H1 (cell line): ENCODE measurements around the gene CALCOCO2. TPM values are rescaled to one million over a fixed set of nuclear protein-coding genes. Genes with fewer than 3 reads are reported as not detected.

Experiments used
- CTCF ChIA-PET: fragments of 300-600 bp; sonication (Branson Sonifier 250); formaldehyde crosslinking; loops from one replicate; lab custom pipeline; 2021; ENCODE audit not compliant: partially characterized antibody; lab: Charles Lee
- POLR2A ChIA-PET: fragments of 300-600 bp; sonication (Branson Sonifier 250); formaldehyde crosslinking; loops from one replicate; lab custom pipeline; 2021; ENCODE audit warnings: inconsistent platforms; ENCODE audit not compliant: partially characterized antibody; lab: Charles Lee
- DNase-seq, 2 experiments: peaks; one replicate each; pipeline versions ENCODE4 v3.0.0 to v3.0.0-alpha.2; 2010 to 2022; ENCODE audit warnings: low spot score in 2 of 2, low read depth in 1 of 2, mixed read lengths in 1 of 2
- FAIRE-seq: peaks from 2 replicates; lab custom pipeline; 2011; peaks lifted over from hg19 to GRCh38; lab: Jason Lieb, UNC
- H2AFZ ChIP-seq: 2 replicates; pipeline ENCODE4 v1.8.1; 2012; ENCODE audit warnings: low read length, inconsistent platforms
- H2AK5ac ChIP-seq: 2 replicates; pipeline ENCODE4 v1.6.1; 2013; ENCODE audit warnings: low read depth, low read length
- H2BK120ac ChIP-seq: replicated peaks from 2 replicates; pipeline ENCODE3; 2013; ENCODE audit warnings: low read depth, low read length, inconsistent platforms
- H2BK12ac ChIP-seq: 2 replicates; pipeline ENCODE4 v1.6.1; 2013; ENCODE audit warnings: low read depth, low read length
- H2BK15ac ChIP-seq: 2 replicates; pipeline ENCODE4 v1.6.1; 2013; ENCODE audit warnings: low read length
- H2BK20ac ChIP-seq: 2 replicates; pipeline ENCODE4 v1.6.1; 2013; ENCODE audit warnings: low read length
- H2BK5ac ChIP-seq: 2 replicates; pipeline ENCODE4 v1.6.1; 2013; ENCODE audit warnings: low read depth, low read length
- H3K14ac ChIP-seq: 2 replicates; pipeline ENCODE4 v1.6.1; 2013; ENCODE audit warnings: inconsistent platforms; ENCODE audit not compliant: insufficient read length
- H3K18ac ChIP-seq: 2 replicates; pipeline ENCODE4 v1.6.1; 2013; ENCODE audit warnings: low read length; ENCODE audit errors: extremely low read depth
- H3K23ac ChIP-seq: 2 replicates; pipeline ENCODE4 v1.6.1; 2013; ENCODE audit warnings: inconsistent platforms; ENCODE audit not compliant: insufficient read length
- H3K23me2 ChIP-seq: 2 replicates; pipeline ENCODE4 v1.6.1; 2013; ENCODE audit warnings: low read depth, low read length
- H3K27ac ChIP-seq: 2 replicates; pipeline ENCODE4 v1.6.1; 2011; ENCODE audit warnings: low read depth, low read length, inconsistent platforms
- H3K27me3 ChIP-seq, 4 experiments: replicated peaks in 1 of 4; 1 replicate in 1 of 4; 2 replicates in 3 of 4; pipeline versions ENCODE4 v1.6.1 to v1.8.1; 2011 to 2013; ENCODE audit warnings: low read length in 3 of 4, mild to moderate bottlenecking in 3 of 4, inconsistent platforms in 2 of 4, mixed read lengths in 2 of 4, moderate library complexity in 1 of 4; ENCODE audit not compliant: control insufficient read depth in 3 of 4, insufficient read depth in 3 of 4; ENCODE audit errors: extremely low read depth in 1 of 4
- H3K36me3 ChIP-seq, 4 experiments: 2 replicates each; pipeline versions ENCODE4 v1.6.1 to v1.8.1; 2011 to 2013; ENCODE audit warnings: mild to moderate bottlenecking in 4 of 4, low read length in 3 of 4, moderate library complexity in 2 of 4, control low read depth in 1 of 4, inconsistent platforms in 1 of 4; ENCODE audit not compliant: insufficient read depth in 4 of 4, control insufficient read depth in 2 of 4
- H3K4ac ChIP-seq: replicated peaks from 2 replicates; pipeline ENCODE3; 2013; ENCODE audit warnings: low read length, low read depth, mixed read lengths, inconsistent platforms; ENCODE audit not compliant: insufficient read length
- H3K4me1 ChIP-seq, 4 experiments: replicated peaks in 1 of 4; 1 replicate in 1 of 4; 2 replicates in 3 of 4; pipeline versions ENCODE4 v1.6.1 to v1.8.1; 2011 to 2013; ENCODE audit warnings: low read length in 3 of 4, inconsistent platforms in 2 of 4, mixed read lengths in 1 of 4; ENCODE audit not compliant: insufficient read depth in 4 of 4, control insufficient read depth in 3 of 4
- H3K4me2 ChIP-seq, 2 experiments: 2 replicates each; pipeline versions ENCODE4 v1.6.1 to v1.8.1; 2011 to 2013; ENCODE audit warnings: low read depth in 2 of 2, low read length in 2 of 2, control low read depth in 1 of 2, inconsistent platforms in 1 of 2, mild to moderate bottlenecking in 1 of 2; ENCODE audit not compliant: insufficient read depth in 1 of 2
- H3K4me3 ChIP-seq, 4 experiments: fragments of 200-600, 300-600 bp in 1 of 4; sonication (generic), shearing (Covaris generic), sonication (Bioruptor Twin) in 1 of 4; 2 replicates each; pipeline versions ENCODE4 v1.5.1 to v1.8.1; 2011 to 2016; ENCODE audit warnings: low read length in 4 of 4, low read depth in 3 of 4, control low read depth in 2 of 4, inconsistent platforms in 2 of 4, mild to moderate bottlenecking in 2 of 4, mixed read lengths in 1 of 4, moderate library complexity in 1 of 4; ENCODE audit not compliant: insufficient read depth in 2 of 4; ENCODE audit errors: extremely low read depth in 1 of 4
- H3K56ac ChIP-seq: replicated peaks from 2 replicates; pipeline ENCODE3; 2013; ENCODE audit warnings: low read depth, mild to moderate bottlenecking, mixed read lengths, low read length, inconsistent platforms; ENCODE audit not compliant: insufficient read length
- H3K79me1 ChIP-seq: 2 replicates; pipeline ENCODE4 v1.6.1; 2013; ENCODE audit warnings: low read depth, low read length, control low read depth
- H3K79me2 ChIP-seq, 2 experiments: 2 replicates each; pipeline versions ENCODE4 v1.6.1 to v1.8.1; 2012 to 2013; ENCODE audit warnings: low read length in 2 of 2, mild to moderate bottlenecking in 2 of 2, inconsistent platforms in 1 of 2; ENCODE audit not compliant: insufficient read depth in 2 of 2, control insufficient read depth in 1 of 2
- H3K9ac ChIP-seq, 4 experiments: replicated peaks in 1 of 4; 1 replicate in 1 of 4; 2 replicates in 3 of 4; pipeline versions ENCODE4 v1.6.1 to v1.8.1; 2011 to 2013; ENCODE audit warnings: low read depth in 3 of 4, low read length in 3 of 4, control low read depth in 2 of 4, mild to moderate bottlenecking in 2 of 4, moderate library complexity in 2 of 4, inconsistent platforms in 1 of 4; ENCODE audit errors: extremely low read depth in 1 of 4
- H3K9me3 ChIP-seq, 2 experiments: 2 replicates each; pipeline versions ENCODE4 v1.6.1 to v1.8.1; 2012 to 2013; ENCODE audit warnings: mild to moderate bottlenecking in 2 of 2, moderate library complexity in 2 of 2, control low read depth in 1 of 2, inconsistent platforms in 1 of 2, low read depth in 1 of 2, low read length in 1 of 2, mixed read lengths in 1 of 2; ENCODE audit not compliant: insufficient read depth in 2 of 2
- H4K20me1 ChIP-seq, 2 experiments: replicated peaks in 1 of 2; 2 replicates each; pipeline versions ENCODE3 to v1.8.1; 2011 to 2013; ENCODE audit warnings: inconsistent platforms in 2 of 2, low read length in 2 of 2, mild to moderate bottlenecking in 1 of 2; ENCODE audit not compliant: insufficient read depth in 2 of 2, control insufficient read depth in 1 of 2
- H4K5ac ChIP-seq: 2 replicates; pipeline ENCODE4 v1.6.1; 2013; ENCODE audit warnings: low read length, low read depth, mixed read lengths, inconsistent platforms; ENCODE audit not compliant: insufficient read length
- H4K8ac ChIP-seq: 2 replicates; pipeline ENCODE4 v1.8.0; 2013; ENCODE audit warnings: mild to moderate bottlenecking, moderate library complexity, low read length, inconsistent platforms; ENCODE audit not compliant: insufficient read depth; ENCODE audit errors: extremely low read depth
- H4K91ac ChIP-seq: replicated peaks from 2 replicates; pipeline ENCODE3; 2013; ENCODE audit warnings: low read length, mixed read lengths, inconsistent platforms; ENCODE audit not compliant: insufficient read length
- BCL11A ChIP-seq, 2 experiments: IDR thresholded peaks; one replicate each; pipeline ENCODE4 v1.6.1; 2011; ENCODE audit warnings: low read depth in 2 of 2, low read length in 2 of 2, mild to moderate bottlenecking in 2 of 2
- CTBP2 ChIP-seq: IDR thresholded peaks from 2 replicates; pipeline ENCODE4 v1.7.0; 2011; ENCODE audit warnings: borderline replicate concordance, mild to moderate bottlenecking, moderate library complexity, mixed read lengths, low read length; ENCODE audit not compliant: insufficient read depth, insufficient read length
- EZH2 ChIP-seq: fragments of 200-600 bp; sonication (generic); IDR thresholded peaks from 2 replicates; pipeline ENCODE4 v1.7.1; 2012; ENCODE audit warnings: low read depth, mild to moderate bottlenecking, moderate library complexity, low read length, inconsistent platforms; ENCODE audit not compliant: severe bottlenecking
- GABPA ChIP-seq: IDR thresholded peaks from 2 replicates; pipeline ENCODE4 v1.6.1; 2011; ENCODE audit warnings: mild to moderate bottlenecking, low read length, moderate library complexity, borderline replicate concordance; ENCODE audit not compliant: insufficient read depth
- JUN ChIP-seq: IDR thresholded peaks from 2 replicates; pipeline ENCODE4 v1.6.1; 2011; ENCODE audit warnings: low read depth, mild to moderate bottlenecking, improper control_type of control experiment, low read length
- POU5F1 ChIP-seq: IDR thresholded peaks from 2 replicates; pipeline ENCODE4 v1.6.1; 2011; ENCODE audit warnings: low read depth, mild to moderate bottlenecking, low read length, moderate library complexity
- SIRT6 ChIP-seq: IDR thresholded peaks from one replicate; pipeline ENCODE4 v1.7.1; 2012; ENCODE audit warnings: low read length, inconsistent platforms
- SP2 ChIP-seq: IDR thresholded peaks from 2 replicates; pipeline ENCODE4 v1.6.1; 2012; ENCODE audit warnings: mild to moderate bottlenecking, low read length, inconsistent platforms
- TBP ChIP-seq: IDR thresholded peaks from 2 replicates; pipeline ENCODE4 v1.6.1; 2011; ENCODE audit warnings: low read depth, low read length, improper control_type of control experiment
- WGBS, 2 experiments: shearing (Covaris generic) in 1 of 2; methylation state at CpG; one replicate each; pipeline versions ENCODE4 v1.1.6 to v1.1.7; 2013 to 2015; ENCODE audit warnings: low lambda C conversion rate in 2 of 2, mixed read lengths in 2 of 2, inconsistent platforms in 1 of 2, low coverage in 1 of 2, missing lambda C conversion rate in 1 of 2; ENCODE audit not compliant: insufficient replicate concordance in 2 of 2, insufficient coverage in 1 of 2, insufficient read length in 1 of 2; ENCODE audit errors: extremely low coverage in 1 of 2, missing lambda C conversion rate in 1 of 2; 5-methylcytosine and 5-hydroxymethylcytosine counted together
- polyA plus RNA-seq, 7 experiments: library from polyadenylated mRNA; depleted of rRNA in 3 of 7; stranded (reverse) in 5 of 7; unstranded in 2 of 7; fragments of >200 nt in 5 of 7; fragments of 200-250 nt in 2 of 7; gene quantifications; 1 replicate in 5 of 7; 2 replicates in 1 of 7; 4 replicates in 1 of 7; pipeline versions ENCODE4 v1.2.1 to v1.2.3, GENCODE V29; 2011 to 2013; ENCODE audit warnings: missing spikeins in 2 of 7, mixed read lengths in 2 of 7
- total RNA-seq: library from RNA; stranded (reverse); fragmentation: NEBNext Ultra II Directional; extraction: Animal tissue kit (Norgen Biotek cat#: 25700); gene quantifications from 2 replicates; pipeline ENCODE4 v1.2.1, GENCODE V29; 2021

CALCOCO2 gene
- total and polyA plus RNA-seq, 2 of the 8 experiments (the other 6 are each of a cell fraction or from before 2014, with no cell fraction given), result 12.1 to 31.8 TPM

- no peak overlapping the region for H2BK12ac ChIP-seq
- H3K9me3 ChIP-seq, result no peaks in the 10 kb centered on the region
- H2BK20ac ChIP-seq, result no peak overlapping the region
- no peak overlapping the region for H3K9ac ChIP-seq
- no peak overlapping the region for H2BK120ac ChIP-seq
- H3K23me2 ChIP-seq, result no peaks in the 10 kb centered on the region
- H3K18ac ChIP-seq, result no peak overlapping the region
- DNase-seq, result no peak
- no peak overlapping the region for H3K56ac ChIP-seq
- H3K27me3 ChIP-seq, result peaks cover 0 to 1% (median 0%) of the 10 kb centered on the region in 4 experiments; a peak in 1 of 7 replicates
- 90% methylated on average over 10 of the region's 10 CpGs; no CpG with 5 or more reads in 1 of the 2 experiments for WGBS, 2 experiments
- FAIRE-seq, result no peak
- ChIA-PET CTCF (interaction anchor here (0.9 to 88.5 kb wide), 8 partner anchors 9 to 124 kb away, joined by 3 to 2590 read pairs (median 6); partner anchors contain the start of genes ATP5MC1, PRAC1 and PRAC2), POLR2A (no interaction called here)
- H4K91ac ChIP-seq, result no peak overlapping the region
- TF ChIP-seq BCL11A (IDR thresholded peaks at IDR 0.05; ENCODE audit: low read depth in 2 of 2, low read length in 2 of 2) (no peak), GABPA (no peak), TBP (no peak), EZH2 (no peak), POU5F1 (no peak), CTBP2 (no peak), JUN (no peak), SIRT6 (no peak), SP2 (no peak)
- no peak overlapping the region for H2BK5ac ChIP-seq
- H4K20me1 ChIP-seq, result peaks cover 0 to 2% of the 10 kb centered on the region in 2 experiments
- H3K4ac ChIP-seq, result no peak overlapping the region
- no peak overlapping the region for H4K5ac ChIP-seq
- no peaks in the 10 kb centered on the region for H3K36me3 ChIP-seq
- H2AK5ac ChIP-seq, result no peak overlapping the region
- H3K79me2 ChIP-seq, result no peaks in the 10 kb centered on the region
- H4K8ac ChIP-seq, result no peak overlapping the region
- no peak overlapping the region for H3K23ac ChIP-seq
- no peak overlapping the region for H3K27ac ChIP-seq
- no peak overlapping the region for H3K4me3 ChIP-seq
- H3K14ac ChIP-seq, result no peak overlapping the region
- peaks cover 0 to 3% (median 0%) of the 10 kb centered on the region in 4 experiments; a peak in 2 of 7 replicates for H3K4me1 ChIP-seq
- no peak overlapping the region for H2AFZ ChIP-seq
- H3K4me2 ChIP-seq, result no peak overlapping the region
- H2BK15ac ChIP-seq, result no peak overlapping the region
- no peaks in the 10 kb centered on the region for H3K79me1 ChIP-seq
Observed at GRCh38 chr17:48795444-48796162, 35.2 kb upstream of the CALCOCO2 start.
